Stimulated activated CD4-positive, alpha-beta T cell treated with anti-CD3 and anti-CD28 coated beads, Interleukin-1b, Interleukin-23, amount 100 ng/mL, for 1 hour (primary cell): ENCODE measurements around the gene RAPGEF1.
A peak's percentile ranks its signal among the peaks of the same experiment; 100 is the strongest.
"Not testable (repeated sequence)": the region's sequence is repeated elsewhere in the genome, so short reads cannot be mapped to it uniquely, and the experiment has no call there.

Experiments used
- DNase-seq, 2 donors: peaks; one replicate each; pipeline ENCODE4 v3.0.0-alpha.2; 2020; ENCODE audit warnings: low read depth in 2 of 2

RAPGEF1 gene

DNA sequence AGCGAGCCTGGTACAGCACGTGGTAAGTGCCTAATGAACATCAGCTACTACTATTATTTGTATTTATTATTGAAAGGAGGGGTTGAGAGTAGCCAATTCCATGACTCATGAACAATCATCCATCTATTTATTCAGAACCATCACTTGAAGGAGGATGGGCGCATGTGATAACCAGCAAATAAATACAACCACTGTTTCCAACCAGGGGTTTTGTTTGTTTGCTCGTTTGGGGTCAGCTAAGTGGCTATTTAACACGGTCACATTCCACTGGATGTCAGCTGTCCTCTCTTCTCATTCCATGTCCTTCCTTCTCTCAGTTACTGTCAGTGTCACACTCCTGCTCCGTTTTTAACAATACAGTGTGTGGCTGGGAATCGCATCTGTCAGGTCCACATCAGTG, 8.6 kb downstream of the RAPGEF1 start:
- no peak for DNase-seq

DNA sequence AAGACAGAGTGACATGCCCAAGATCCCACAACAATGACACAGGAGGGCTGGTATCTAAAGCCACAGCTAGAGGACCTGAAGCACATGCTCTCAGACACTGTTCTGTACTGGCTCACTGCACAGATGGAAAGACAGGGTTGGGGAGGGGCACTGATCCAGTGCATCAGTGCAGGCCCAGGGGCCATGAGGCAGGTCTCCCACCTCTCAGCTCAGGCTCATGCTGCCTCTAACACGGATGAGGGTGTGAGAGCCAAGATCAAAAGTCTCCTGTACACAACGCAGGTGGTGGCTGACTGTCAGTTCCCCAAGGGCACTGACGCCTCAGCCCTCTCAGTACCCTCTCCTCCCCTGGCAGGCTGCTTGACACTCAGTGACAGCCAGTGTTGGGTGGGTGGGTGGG, 10.9 kb downstream of the RAPGEF1 start:
- peak in 1 of 2 donors; percentile 35 for DNase-seq

- no peak for DNase-seq
Measured at GRCh38 chr9:131728546-131728910, 11.3 kb downstream of the RAPGEF1 start.

- DNase-seq: no peak
Measured at GRCh38 chr9:131727795-131728545, 11.9 kb downstream of the RAPGEF1 start.

- no peak for DNase-seq
Measured at GRCh38 chr9:131727184-131727759, 12.6 kb downstream of the RAPGEF1 start.

- DNase-seq: no peak
Measured at GRCh38 chr9:131724683-131725082, 15.2 kb downstream of the RAPGEF1 start.

DNA sequence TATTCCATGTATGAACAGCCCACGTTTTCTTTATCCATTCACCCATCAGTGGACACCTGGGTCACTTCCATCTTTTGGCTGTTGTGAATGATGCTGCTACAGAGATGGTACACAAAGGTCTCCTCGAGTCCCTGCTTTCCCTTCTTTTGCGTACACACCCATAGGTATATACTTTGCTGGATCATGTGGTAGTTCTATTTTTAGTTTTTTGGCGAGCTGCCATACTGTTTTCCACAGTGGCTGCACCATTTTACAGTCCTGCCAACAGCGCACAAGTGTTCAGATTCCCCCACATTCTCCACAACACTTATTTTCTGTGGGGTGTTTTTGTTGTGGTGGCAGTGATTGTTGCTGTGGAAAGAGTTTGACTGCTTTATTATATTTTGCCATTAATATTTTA, 16.2 kb downstream of the RAPGEF1 start:
- DNase-seq: no peak

- DNase-seq: no peak
Measured at GRCh38 chr9:131722255-131722654, 17.6 kb downstream of the RAPGEF1 start.

- DNase-seq: no peak
Measured at GRCh38 chr9:131721076-131721475, 18.8 kb downstream of the RAPGEF1 start.

DNA sequence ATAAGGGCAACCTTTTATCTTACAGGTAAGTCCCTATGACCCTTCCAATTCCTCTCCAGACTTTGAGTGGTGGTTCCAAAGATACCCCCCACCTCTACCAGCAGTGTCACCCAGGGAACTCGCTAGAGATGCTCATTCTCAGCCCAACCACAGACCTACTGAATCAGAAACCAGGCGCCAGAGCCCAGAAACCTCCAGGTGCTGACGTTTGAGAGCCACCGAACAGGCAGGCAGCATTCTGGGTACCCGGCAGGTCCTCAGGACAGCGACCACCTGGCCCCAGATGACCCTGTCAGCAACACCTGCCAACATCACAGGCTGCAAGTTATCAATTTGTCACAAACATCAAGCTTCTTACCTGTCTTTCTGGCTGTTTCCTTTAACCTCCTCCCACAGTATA, 19.5 kb downstream of the RAPGEF1 start:
- no peak for DNase-seq

GRCh38 chr9:131719262-131719908, 20.5 kb downstream of the RAPGEF1 start:
- no peak for DNase-seq

DNA sequence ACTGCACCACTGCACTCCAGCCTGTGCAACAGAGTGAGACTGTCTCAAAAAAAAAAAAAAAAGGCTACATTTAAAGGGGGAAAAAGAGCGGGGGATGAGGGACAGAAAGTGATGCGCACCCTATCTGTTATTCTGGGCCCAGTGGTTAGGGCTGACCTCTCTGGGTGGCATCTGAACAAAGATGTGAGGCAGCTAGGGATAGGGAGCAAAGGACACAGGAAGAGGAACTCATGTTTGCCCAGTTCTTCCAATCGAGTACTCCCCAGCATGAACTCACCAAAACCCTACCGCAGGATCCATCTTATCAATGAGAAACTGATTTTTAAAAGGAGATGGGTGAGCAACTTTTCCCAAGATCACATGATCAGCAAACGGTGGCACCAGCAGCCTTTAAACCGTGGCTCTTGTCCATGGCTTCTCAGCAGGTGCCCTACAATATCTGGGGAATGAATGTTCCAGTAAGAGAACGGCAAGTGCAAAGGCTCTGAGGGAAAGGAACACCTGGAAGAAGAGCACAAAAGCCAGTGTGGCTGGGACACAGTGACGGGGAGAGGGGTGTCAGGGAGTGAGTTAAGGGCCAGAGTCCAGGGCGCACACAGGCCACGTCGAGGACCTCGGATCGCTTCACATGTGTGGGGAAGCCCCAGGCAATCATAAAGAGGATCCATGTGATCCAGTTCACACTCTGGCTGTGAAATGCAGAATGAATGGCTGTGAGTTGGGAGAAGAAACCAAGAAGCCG, 22.0 kb downstream of the RAPGEF1 start:
- DNase-seq: no peak

- no peak for DNase-seq
Measured at GRCh38 chr9:131715906-131716305, 24.0 kb downstream of the RAPGEF1 start.

GRCh38 chr9:131714821-131715220, 25.1 kb downstream of the RAPGEF1 start:
- no peak for DNase-seq

GRCh38 chr9:131714161-131714646, 25.7 kb downstream of the RAPGEF1 start:
- no peak for DNase-seq

DNA sequence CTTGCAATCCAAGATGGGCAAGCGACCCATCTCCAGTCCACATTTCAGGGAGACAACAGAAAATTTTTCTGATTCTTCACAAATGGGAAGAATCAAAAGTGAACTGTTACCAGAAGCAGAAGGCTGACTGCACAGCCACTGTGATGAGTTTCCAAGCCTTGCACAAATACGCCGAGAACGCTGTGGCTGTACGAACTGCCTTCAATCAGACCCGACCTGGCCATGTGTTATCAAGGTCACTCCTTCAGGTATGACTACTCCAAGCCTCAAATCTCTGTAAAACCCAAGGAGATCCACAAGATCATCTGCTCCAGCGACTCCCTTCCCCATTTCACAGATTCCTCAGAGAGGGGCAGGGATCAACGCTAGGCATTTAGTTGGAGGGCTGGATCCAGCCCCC, 26.9 kb downstream of the RAPGEF1 start:
- no peak for DNase-seq

DNA sequence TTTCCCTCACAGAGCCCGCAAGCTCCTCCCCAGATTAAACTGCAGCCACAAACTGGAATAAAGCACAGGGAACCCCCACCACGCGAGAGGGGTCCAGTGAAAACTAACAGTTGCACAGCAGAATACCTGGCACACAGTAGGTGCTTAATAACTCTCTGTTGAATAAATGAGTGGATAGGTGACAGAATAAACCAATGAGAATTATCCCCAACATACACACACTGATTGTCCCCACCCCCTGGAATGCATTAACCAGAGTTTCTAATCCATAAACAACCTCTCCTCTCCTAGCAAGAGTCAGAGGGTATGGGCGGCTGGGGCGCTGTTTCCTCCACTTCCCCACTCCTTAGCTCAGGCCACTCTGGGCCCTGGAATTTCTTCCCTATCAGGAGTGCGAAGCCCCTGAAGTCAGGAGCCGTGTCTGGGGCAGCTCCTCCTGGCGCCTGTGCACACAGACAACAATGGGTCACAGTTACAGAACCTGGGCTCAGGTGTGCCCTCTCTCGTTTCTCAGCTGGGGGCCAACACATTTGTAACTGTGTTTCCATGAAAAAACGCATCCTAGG, 27.6 kb downstream of the RAPGEF1 start:
- no peak for DNase-seq

DNA sequence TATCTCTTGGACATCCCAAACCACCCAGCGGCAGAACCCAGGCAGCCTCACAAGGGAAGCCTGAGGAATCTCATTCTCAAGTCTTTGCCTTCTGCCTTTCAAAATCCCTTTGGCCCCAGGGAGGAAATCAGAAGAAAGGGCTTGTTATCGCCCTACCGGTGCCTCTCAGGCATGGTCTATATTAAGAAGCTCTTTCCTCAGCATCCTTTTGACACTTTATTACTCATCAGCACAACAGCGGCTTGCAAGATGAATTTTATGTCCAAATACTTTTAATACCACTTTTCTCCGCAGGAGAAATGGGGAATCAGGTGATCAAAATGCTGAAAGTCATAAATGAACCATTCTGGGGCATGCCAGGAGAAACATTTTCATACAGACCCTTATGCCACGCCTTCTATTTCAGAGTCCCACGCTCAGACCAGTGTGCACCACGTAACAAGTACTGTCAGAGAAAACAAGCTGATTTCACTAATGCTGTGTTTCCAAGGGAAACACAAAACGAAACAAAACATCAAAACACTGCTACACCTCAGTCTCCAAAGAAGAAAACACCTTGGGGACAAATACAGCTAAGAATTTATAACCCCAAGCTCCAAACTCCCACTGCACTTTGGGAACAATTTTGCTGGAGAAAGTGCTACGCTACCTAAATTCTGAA, 30.0 kb downstream of the RAPGEF1 start:
- DNase-seq: no peak

DNA sequence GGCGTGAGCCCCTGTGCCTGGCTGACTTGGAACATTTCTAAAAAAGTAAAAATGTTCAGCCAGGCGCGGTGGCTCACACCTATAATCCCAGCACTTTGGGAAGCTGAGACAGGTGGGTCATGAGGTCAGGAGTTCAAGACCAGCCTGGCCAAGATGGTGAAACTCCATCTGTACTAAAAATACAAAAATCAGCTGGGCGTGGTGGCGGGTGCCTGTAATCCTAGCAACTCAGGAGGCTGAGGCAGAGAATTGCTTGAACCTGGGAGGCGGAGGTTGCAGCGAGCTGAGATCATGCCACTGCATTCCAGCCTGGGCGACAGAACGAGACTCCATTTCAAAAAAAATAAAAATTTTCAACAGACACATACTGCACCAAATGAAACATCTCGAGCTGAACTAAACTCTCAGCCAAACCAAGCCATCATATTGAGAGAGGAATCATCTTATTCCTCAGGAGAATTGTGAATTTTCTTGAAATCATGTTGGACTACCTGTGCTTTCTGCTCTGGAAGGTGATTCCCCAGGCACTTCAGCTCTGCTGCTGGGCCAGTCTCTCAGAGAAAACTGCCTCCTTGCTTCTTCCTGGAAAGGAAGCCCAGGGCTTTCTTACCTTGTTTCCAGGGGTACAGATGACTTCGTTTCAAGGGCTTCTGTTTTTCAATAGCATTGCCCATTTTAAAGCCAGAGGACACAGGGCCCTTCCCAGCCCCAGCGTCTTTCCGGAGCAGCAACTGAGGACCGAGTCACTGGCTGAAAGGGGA, 30.7 kb downstream of the RAPGEF1 start:
- DNase-seq: not testable (repeated sequence)

- DNase-seq: no peak
Measured at GRCh38 chr9:131708226-131709002, 31.5 kb downstream of the RAPGEF1 start.
